ENCODE results near the gene NIN. TPM values are rescaled to one million over a fixed set of nuclear protein-coding genes. Genes with fewer than 3 reads are reported as not detected.
A peak's percentile ranks its signal among the peaks of the same experiment; 100 is the strongest.

NIN gene
- total and polyA plus RNA-seq, 2 of the 4 experiments (the other 2 are of a cell fraction) = 15.2 to 98.4 TPM

DNA sequence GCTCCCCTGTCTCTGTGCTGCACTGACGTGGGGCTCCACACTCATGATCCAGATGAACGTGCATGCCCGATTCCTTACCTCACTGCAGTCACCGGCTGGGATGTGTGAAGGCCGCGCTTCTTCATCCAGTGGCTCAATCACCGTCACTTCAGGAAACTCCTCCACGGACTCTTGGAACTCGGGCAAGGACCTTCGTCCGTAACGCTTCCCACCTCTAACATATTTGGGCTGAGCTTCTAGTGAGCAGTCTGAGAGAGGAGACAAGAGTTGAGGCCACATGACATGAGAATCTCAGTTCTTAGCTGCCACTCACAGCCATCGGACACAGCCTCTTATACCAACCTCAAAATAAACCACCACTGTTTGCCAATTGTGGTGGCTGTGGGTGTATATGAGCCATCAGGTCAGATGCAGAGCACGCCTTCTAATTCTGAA, 38.3 kb downstream of the NIN start:
- no peak overlapping the region for H2BK20ac ChIP-seq (ENCODE audit: low read depth, low read length)
- peak overlapping the region; percentile 10 for H2AK9ac ChIP-seq (replicated peaks; ENCODE audit: low read depth, low read length, poor library complexity)
- peaks cover 23% of the 10 kb centered on the region for H3K9me1 ChIP-seq (ENCODE audit: insufficient read depth, low read length)
- in situ Hi-C loops (cut with MboI; ENCODE audit: low sequenced_read_pairs) = no loop called here
- H2AFZ ChIP-seq (replicated peaks; ENCODE audit: low read length, poor library complexity) = no peak overlapping the region
- H3K4me3 ChIP-seq (ENCODE audit: insufficient read depth, low read depth, low read length) = no peak overlapping the region
- POLR2A ChIA-PET (ENCODE audit: unreplicated experiment) = interaction anchor here (0.5 kb wide), 1 partner anchor 81 kb away, joined by 4 read pairs; no protein-coding TSS in a partner anchor
- no peak overlapping the region for H3K4ac ChIP-seq (ENCODE audit: low read depth, low read length)
- no peak overlapping the region for H2BK120ac ChIP-seq (ENCODE audit: low read depth, low read length)
- WGBS, 2 experiments (ENCODE audit: extremely low coverage in 2 of 2, insufficient read length in 1 of 2) = 93% methylated on average over 3 of the region's 14 CpGs; no CpG with 5 or more reads in 1 of the 2 experiments
- H2BK15ac ChIP-seq (ENCODE audit: low read depth, low read length) = no peak overlapping the region
- H4K5ac ChIP-seq (ENCODE audit: low read depth, low read length) = no peak overlapping the region
- no peak overlapping the region for H4K91ac ChIP-seq (ENCODE audit: insufficient read depth, low read depth, low read length)
- no peak overlapping the region for H3K18ac ChIP-seq (ENCODE audit: low read depth, low read length)
- H2BK5ac ChIP-seq (ENCODE audit: low read depth, low read length, poor library complexity, severe bottlenecking) = no peak overlapping the region
- H3K23ac ChIP-seq (ENCODE audit: low read depth, low read length) = no peak overlapping the region
- H4K20me1 ChIP-seq (ENCODE audit: insufficient read depth, low read length) = peaks cover 8% of the 10 kb centered on the region; the same call in 1 of the 2 replicates
- no TSS peak for BruUV-seq (replicated peaks)
- H3K4me1 ChIP-seq (ENCODE audit: control insufficient read depth, insufficient read depth, low read length) = peaks cover 19% of the 10 kb centered on the region
- CTCF ChIA-PET = no interaction called here
- peaks cover 15 to 72% of the 10 kb centered on the region in 2 experiments for H3K79me1 ChIP-seq (ENCODE audit: low read depth in 1 of 2, low read length in 2 of 2)
- H3K27me3 ChIP-seq (ENCODE audit: control insufficient read depth, insufficient read depth, low read length) = no peaks in the 10 kb centered on the region
- DNase-seq (no peak), ATAC-seq (ENCODE audit: low read depth) (no peak)
- H3K9me3 ChIP-seq (ENCODE audit: control insufficient read depth, insufficient read depth, low read length) = no peaks in the 10 kb centered on the region
- intact Hi-C loops (cut with micrococcal nuclease) = no loop called here
- no peak overlapping the region for H2AK5ac ChIP-seq (ENCODE audit: low read depth, low read length)
- no peak overlapping the region for H3K56ac ChIP-seq (ENCODE audit: extremely low read depth, insufficient read depth, low read length)
- H3K14ac ChIP-seq (replicated peaks; ENCODE audit: low read depth, low read length) = no peak overlapping the region
- no peak overlapping the region for H3K4me2 ChIP-seq (ENCODE audit: low read depth, low read length)
- dilution Hi-C loops (cut with HindIII; ENCODE audit: low sequenced_read_pairs, unreplicated experiment) = no loop called here
- TF ChIP-seq, protein P1, sequence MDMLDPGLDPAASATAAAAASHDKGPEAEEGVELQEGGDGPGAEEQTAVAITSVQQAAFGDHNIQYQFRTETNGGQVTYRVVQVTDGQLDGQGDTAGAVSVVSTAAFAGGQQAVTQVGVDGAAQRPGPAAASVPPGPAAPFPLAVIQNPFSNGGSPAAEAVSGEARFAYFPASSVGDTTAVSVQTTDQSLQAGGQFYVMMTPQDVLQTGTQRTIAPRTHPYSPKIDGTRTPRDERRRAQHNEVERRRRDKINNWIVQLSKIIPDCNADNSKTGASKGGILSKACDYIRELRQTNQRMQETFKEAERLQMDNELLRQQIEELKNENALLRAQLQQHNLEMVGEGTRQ (IDR thresholded peaks at IDR 0.05; ENCODE audit: low read depth, low read length) = no peak
- no peak for TF ChIP-seq MAZ (IDR thresholded peaks at IDR 0.05; ENCODE audit: borderline replicate concordance, low read depth, low read length)
- TF ChIP-seq RFX5 (IDR thresholded peaks at IDR 0.05; ENCODE audit: low read depth, low read length) = no peak
- TF ChIP-seq POLR2A (IDR thresholded peaks at IDR 0.05; ENCODE audit: low read depth, low read length) = no peak
- no peak for TF ChIP-seq CHD1 (IDR thresholded peaks at IDR 0.05; ENCODE audit: low read depth, low read length)
- no peak for TF ChIP-seq SMC3 (IDR thresholded peaks at IDR 0.05; ENCODE audit: low read depth, low read length)
- TF ChIP-seq RCOR1 (IDR thresholded peaks at IDR 0.05; ENCODE audit: insufficient replicate concordance, low read length) = no peak
- TF ChIP-seq MXI1 (IDR thresholded peaks at IDR 0.05; ENCODE audit: borderline replicate concordance, low read depth, low read length) = no peak
- no peak for TF ChIP-seq FOS (IDR thresholded peaks at IDR 0.05; ENCODE audit: low read depth, low read length)
- TF ChIP-seq, protein P2, sequence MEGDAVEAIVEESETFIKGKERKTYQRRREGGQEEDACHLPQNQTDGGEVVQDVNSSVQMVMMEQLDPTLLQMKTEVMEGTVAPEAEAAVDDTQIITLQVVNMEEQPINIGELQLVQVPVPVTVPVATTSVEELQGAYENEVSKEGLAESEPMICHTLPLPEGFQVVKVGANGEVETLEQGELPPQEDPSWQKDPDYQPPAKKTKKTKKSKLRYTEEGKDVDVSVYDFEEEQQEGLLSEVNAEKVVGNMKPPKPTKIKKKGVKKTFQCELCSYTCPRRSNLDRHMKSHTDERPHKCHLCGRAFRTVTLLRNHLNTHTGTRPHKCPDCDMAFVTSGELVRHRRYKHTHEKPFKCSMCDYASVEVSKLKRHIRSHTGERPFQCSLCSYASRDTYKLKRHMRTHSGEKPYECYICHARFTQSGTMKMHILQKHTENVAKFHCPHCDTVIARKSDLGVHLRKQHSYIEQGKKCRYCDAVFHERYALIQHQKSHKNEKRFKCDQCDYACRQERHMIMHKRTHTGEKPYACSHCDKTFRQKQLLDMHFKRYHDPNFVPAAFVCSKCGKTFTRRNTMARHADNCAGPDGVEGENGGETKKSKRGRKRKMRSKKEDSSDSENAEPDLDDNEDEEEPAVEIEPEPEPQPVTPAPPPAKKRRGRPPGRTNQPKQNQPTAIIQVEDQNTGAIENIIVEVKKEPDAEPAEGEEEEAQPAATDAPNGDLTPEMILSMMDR (conservative IDR thresholded peaks at IDR 0.05; ENCODE audit: low read depth, low read length) = no peak
- no peak for TF ChIP-seq RAD21 (IDR thresholded peaks at IDR 0.05; ENCODE audit: low read length)
- TF ChIP-seq BHLHE40 (IDR thresholded peaks at IDR 0.05; ENCODE audit: low read depth, low read length) = no peak
- TF ChIP-seq, protein P3, sequence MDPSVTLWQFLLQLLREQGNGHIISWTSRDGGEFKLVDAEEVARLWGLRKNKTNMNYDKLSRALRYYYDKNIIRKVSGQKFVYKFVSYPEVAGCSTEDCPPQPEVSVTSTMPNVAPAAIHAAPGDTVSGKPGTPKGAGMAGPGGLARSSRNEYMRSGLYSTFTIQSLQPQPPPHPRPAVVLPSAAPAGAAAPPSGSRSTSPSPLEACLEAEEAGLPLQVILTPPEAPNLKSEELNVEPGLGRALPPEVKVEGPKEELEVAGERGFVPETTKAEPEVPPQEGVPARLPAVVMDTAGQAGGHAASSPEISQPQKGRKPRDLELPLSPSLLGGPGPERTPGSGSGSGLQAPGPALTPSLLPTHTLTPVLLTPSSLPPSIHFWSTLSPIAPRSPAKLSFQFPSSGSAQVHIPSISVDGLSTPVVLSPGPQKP (IDR thresholded peaks at IDR 0.05; ENCODE audit: borderline replicate concordance, low read depth, low read length) = no peak
- TF ChIP-seq CEBPB (IDR thresholded peaks at IDR 0.05; ENCODE audit: low read depth, low read length) = no peak
- TF ChIP-seq NFE2L2 (IDR thresholded peaks at IDR 0.05; ENCODE audit: low read depth, low read length) = no peak
- no peak for TF ChIP-seq MAFK (IDR thresholded peaks at IDR 0.05; ENCODE audit: low read depth, low read length)
- H3K9ac ChIP-seq (ENCODE audit: low read depth, low read length) = no peak overlapping the region
- no peak overlapping the region for H3K27ac ChIP-seq (ENCODE audit: insufficient read depth, low read length)
- peaks cover 9% of the 10 kb centered on the region for H3K36me3 ChIP-seq (ENCODE audit: control insufficient read depth, insufficient read depth, low read length)
- no peak overlapping the region for H4K8ac ChIP-seq (ENCODE audit: low read depth in 2 of 2, low read length in 2 of 2)
